SU-DHL-6 (cell line): ENCODE data around the gene PRND.

Experiments used
- H2AFZ ChIP-seq: fragments of 200-600 bp; sonication (generic); 2 replicates; pipeline ENCODE4 v1.6.1; 2014; ENCODE audit warnings: low read depth, mild to moderate bottlenecking, moderate library complexity, mixed read lengths, antibody characterized with exemption, low read length; ENCODE audit not compliant: severe bottlenecking
- H3F3A ChIP-seq: fragments of 200-600 bp; shearing (Covaris generic); 2 replicates; pipeline ENCODE4 v1.6.0; 2016; ENCODE audit warnings: antibody characterized with exemption, mild to moderate bottlenecking; ENCODE audit not compliant: insufficient read depth
- H3K27ac ChIP-seq: fragments of 200-600 bp; sonication (generic); 2 replicates; pipeline ENCODE4 v1.5.1; 2016; ENCODE audit warnings: low read depth, mild to moderate bottlenecking, low read length, moderate library complexity, mixed read lengths
- H3K27me3 ChIP-seq: fragments of 200-600 bp; sonication (generic), shearing (Covaris generic); 2 replicates; pipeline ENCODE4 v1.6.0; 2014; ENCODE audit warnings: mild to moderate bottlenecking, low read length
- H3K36me3 ChIP-seq: fragments of 200-600 bp; sonication (generic); 2 replicates; pipeline ENCODE4 v1.6.1; 2014; ENCODE audit warnings: mild to moderate bottlenecking, low read length, mixed read lengths
- H3K4me2 ChIP-seq: fragments of 300-600, 200-600 bp; shearing (Covaris generic), sonication (generic); 2 replicates; pipeline ENCODE4 v1.6.0; 2014; ENCODE audit warnings: low read length, low read depth, mild to moderate bottlenecking; ENCODE audit not compliant: poor library complexity, severe bottlenecking
- H3K4me3 ChIP-seq: fragments of 200-600 bp; sonication (generic); 2 replicates; pipeline ENCODE4 v1.5.1; 2014; ENCODE audit warnings: antibody characterized with exemption, low read length, mild to moderate bottlenecking, mixed read lengths; ENCODE audit not compliant: insufficient read depth, poor library complexity, severe bottlenecking
- H3K79me2 ChIP-seq: fragments of 200-600 bp; sonication (generic); 2 replicates; pipeline ENCODE4 v1.6.1; 2014; ENCODE audit warnings: mild to moderate bottlenecking, low read length, moderate library complexity; ENCODE audit not compliant: insufficient read depth
- H3K9ac ChIP-seq: fragments of 200-600 bp; sonication (generic); 2 replicates; pipeline ENCODE4 v1.7.0; 2014; ENCODE audit warnings: mild to moderate bottlenecking, low read length
- H3K9me2 ChIP-seq: fragments of 200-600 bp; sonication (generic); replicated peaks from 2 replicates; pipeline ENCODE4 v1.6.1; 2014; ENCODE audit warnings: low read length; ENCODE audit not compliant: insufficient read depth
- H3K9me3 ChIP-seq: fragments of 200-600 bp; sonication (generic); 2 replicates; pipeline ENCODE4 v1.6.1; 2014; ENCODE audit warnings: low read length, mixed read lengths; ENCODE audit not compliant: insufficient read depth
- H4K20me1 ChIP-seq: fragments of 200-600 bp; sonication (generic); 2 replicates; pipeline ENCODE4 v1.6.1; 2014; ENCODE audit warnings: low read depth, mild to moderate bottlenecking, antibody characterized with exemption, low read length, moderate library complexity, mixed read lengths
- EZH2phosphoT487 ChIP-seq: fragments of 200-600 bp; sonication (generic), shearing (Covaris generic); conservative IDR thresholded peaks from 2 replicates; pipeline ENCODE4 v1.6.1; 2018; ENCODE audit warnings: mild to moderate bottlenecking, antibody characterized with exemption, low read length, moderate library complexity, mixed read lengths
- TF ChIP-seq, protein P1 (sequence below): fragments of 200-600 bp; sonication (generic); IDR thresholded peaks from one replicate; pipeline ENCODE4 v1.5.1; 2017; ENCODE audit warnings: antibody characterized with exemption, mild to moderate bottlenecking, low read length, moderate library complexity; ENCODE audit not compliant: insufficient read depth, poor library complexity, severe bottlenecking

PRND gene

GRCh38 chr20:4699216-4699615 lies 22.5 kb upstream of the PRND start:
- no peaks in the 10 kb centered on the region for H3K9me3 ChIP-seq
- no peaks in the 10 kb centered on the region for H3F3A ChIP-seq
- no peaks in the 10 kb centered on the region for H3K9me2 ChIP-seq
- no peak overlapping the region for H3K27ac ChIP-seq
- peaks cover 2% of the 10 kb centered on the region; the same call in 1 of the 2 replicates for H3K36me3 ChIP-seq
- H4K20me1 ChIP-seq, result no peaks in the 10 kb centered on the region
- H3K9ac ChIP-seq, result no peak overlapping the region
- 0 out of 2 replicates have a peak, but pooled peaks cover 4% of the 10 kb centered on the region for H3K79me2 ChIP-seq
- H2AFZ ChIP-seq, result no peak overlapping the region
- no peak for TF ChIP-seq EZH2phosphoT487
- TF ChIP-seq, protein P1, sequence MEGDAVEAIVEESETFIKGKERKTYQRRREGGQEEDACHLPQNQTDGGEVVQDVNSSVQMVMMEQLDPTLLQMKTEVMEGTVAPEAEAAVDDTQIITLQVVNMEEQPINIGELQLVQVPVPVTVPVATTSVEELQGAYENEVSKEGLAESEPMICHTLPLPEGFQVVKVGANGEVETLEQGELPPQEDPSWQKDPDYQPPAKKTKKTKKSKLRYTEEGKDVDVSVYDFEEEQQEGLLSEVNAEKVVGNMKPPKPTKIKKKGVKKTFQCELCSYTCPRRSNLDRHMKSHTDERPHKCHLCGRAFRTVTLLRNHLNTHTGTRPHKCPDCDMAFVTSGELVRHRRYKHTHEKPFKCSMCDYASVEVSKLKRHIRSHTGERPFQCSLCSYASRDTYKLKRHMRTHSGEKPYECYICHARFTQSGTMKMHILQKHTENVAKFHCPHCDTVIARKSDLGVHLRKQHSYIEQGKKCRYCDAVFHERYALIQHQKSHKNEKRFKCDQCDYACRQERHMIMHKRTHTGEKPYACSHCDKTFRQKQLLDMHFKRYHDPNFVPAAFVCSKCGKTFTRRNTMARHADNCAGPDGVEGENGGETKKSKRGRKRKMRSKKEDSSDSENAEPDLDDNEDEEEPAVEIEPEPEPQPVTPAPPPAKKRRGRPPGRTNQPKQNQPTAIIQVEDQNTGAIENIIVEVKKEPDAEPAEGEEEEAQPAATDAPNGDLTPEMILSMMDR, result no peak
- no peak overlapping the region for H3K4me2 ChIP-seq
- no peaks in the 10 kb centered on the region for H3K27me3 ChIP-seq
- H3K4me3 ChIP-seq, result no peak overlapping the region

DNA sequence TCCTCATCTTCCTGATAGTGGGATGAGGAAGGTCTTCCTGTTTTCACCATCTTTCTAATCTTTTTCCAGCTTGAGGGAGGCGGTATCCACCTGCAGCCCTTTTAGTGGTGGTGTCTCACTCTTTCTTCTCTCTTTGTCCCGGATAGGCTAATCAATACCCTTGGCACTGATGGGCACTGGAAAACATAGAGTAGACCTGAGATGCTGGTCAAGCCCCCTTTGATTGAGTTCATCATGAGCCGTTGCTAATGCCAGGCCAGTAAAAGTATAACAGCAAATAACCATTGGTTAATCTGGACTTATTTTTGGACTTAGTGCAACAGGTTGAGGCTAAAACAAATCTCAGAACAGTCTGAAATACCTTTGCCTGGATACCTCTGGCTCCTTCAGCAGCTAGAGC lies 21.8 kb upstream of the PRND start:
- 0 out of 2 replicates have a peak, but pooled peaks cover 4% of the 10 kb centered on the region for H3K79me2 ChIP-seq
- no peak overlapping the region for H3K9ac ChIP-seq
- H3F3A ChIP-seq, result no peaks in the 10 kb centered on the region
- TF ChIP-seq EZH2phosphoT487, result no peak
- TF ChIP-seq, protein P1, result no peak
- H3K4me2 ChIP-seq, result no peak overlapping the region
- H3K27me3 ChIP-seq, result no peaks in the 10 kb centered on the region
- no peak overlapping the region for H3K4me3 ChIP-seq
- no peaks in the 10 kb centered on the region for H3K9me2 ChIP-seq
- H2AFZ ChIP-seq, result no peak overlapping the region
- no peak overlapping the region for H3K27ac ChIP-seq
- H4K20me1 ChIP-seq, result no peaks in the 10 kb centered on the region
- no peaks in the 10 kb centered on the region for H3K36me3 ChIP-seq
- no peaks in the 10 kb centered on the region for H3K9me3 ChIP-seq

GRCh38 chr20:4702562-4703280 lies 19.0 kb upstream of the PRND start:
- Histone ChIP-seq H3K9ac (no peak overlapping the region), H3K27me3 (no peaks in the 10 kb centered on the region), H3K9me2 (no peaks in the 10 kb centered on the region), H3K36me3 (no peaks in the 10 kb centered on the region), H3K4me2 (no peak overlapping the region), H4K20me1 (no peaks in the 10 kb centered on the region), H3K4me3 (no peak overlapping the region), H3F3A (no peaks in the 10 kb centered on the region), H3K9me3 (no peaks in the 10 kb centered on the region), H3K27ac (no peak overlapping the region), H2AFZ (no peak overlapping the region), H3K79me2 (no peaks in the 10 kb centered on the region)
- TF ChIP-seq, protein P1, result no peak
- TF ChIP-seq EZH2phosphoT487, result no peak
